ENCODE measurements around the gene DGKB. TPM values are rescaled to one million over a fixed set of nuclear protein-coding genes. Genes with fewer than 3 reads are reported as not detected.

DGKB gene
- total and polyA plus RNA-seq, 2 of the 8 experiments (the other 6 are each of a cell fraction or from before 2014, with no cell fraction given) = 1.9 to 2.6 TPM

DNA sequence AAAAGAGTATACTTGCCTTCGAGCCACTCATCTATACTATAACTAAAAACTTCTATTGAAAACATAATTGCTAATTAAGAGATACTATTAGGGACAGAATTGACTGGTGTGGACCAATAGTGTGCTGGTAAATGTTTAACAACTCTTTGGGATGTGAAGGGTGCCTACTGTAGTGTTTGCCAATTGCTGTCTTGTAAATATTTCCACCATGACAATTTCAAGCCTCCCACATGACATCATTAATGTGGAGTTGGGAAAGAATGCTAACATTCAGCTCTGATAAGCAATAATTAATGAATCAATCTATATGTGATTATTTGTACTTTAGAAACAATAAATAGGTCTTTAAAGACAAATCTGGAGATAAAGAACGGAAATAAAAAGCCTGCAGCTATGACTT lies 136.8 kb downstream of the DGKB start:
- Histone ChIP-seq H3K4ac (replicated peaks; ENCODE audit: insufficient read length, low read depth, low read length) (no peak overlapping the region), H2BK5ac (ENCODE audit: low read depth, low read length) (no peak overlapping the region), H4K8ac (ENCODE audit: extremely low read depth, insufficient read depth, low read length) (no peak overlapping the region), H3K18ac (ENCODE audit: extremely low read depth, low read length) (no peak overlapping the region), H3K9ac (replicated peaks in 1 of 4; ENCODE audit: extremely low read depth in 1 of 4, low read depth in 3 of 4, low read length in 3 of 4) (no peak overlapping the region), H3K4me3 (ENCODE audit: extremely low read depth in 1 of 4, insufficient read depth in 2 of 4, low read depth in 3 of 4, low read length in 4 of 4) (no peak overlapping the region), H3K36me3 (ENCODE audit: control insufficient read depth in 2 of 4, insufficient read depth in 4 of 4, low read length in 3 of 4) (no peaks in the 10 kb centered on the region), H3K9me3 (ENCODE audit: insufficient read depth in 2 of 2, low read depth in 1 of 2, low read length in 1 of 2) (no peaks in the 10 kb centered on the region), H3K4me2 (ENCODE audit: insufficient read depth in 1 of 2, low read depth in 2 of 2, low read length in 2 of 2) (no peak overlapping the region), H4K91ac (replicated peaks; ENCODE audit: insufficient read length, low read length) (no peak overlapping the region), H2BK120ac (replicated peaks; ENCODE audit: low read depth, low read length) (no peak overlapping the region), H3K23ac (ENCODE audit: insufficient read length) (no peak overlapping the region), H2AFZ (ENCODE audit: low read length) (no peak overlapping the region), H3K27me3 (replicated peaks in 1 of 4; ENCODE audit: control insufficient read depth in 3 of 4, extremely low read depth in 1 of 4, insufficient read depth in 3 of 4, low read length in 3 of 4) (no peaks in the 10 kb centered on the region), H2BK20ac (ENCODE audit: low read length) (no peak overlapping the region), H2AK5ac (ENCODE audit: low read depth, low read length) (no peak overlapping the region), H3K79me2 (ENCODE audit: control insufficient read depth in 1 of 2, insufficient read depth in 2 of 2, low read length in 2 of 2) (no peaks in the 10 kb centered on the region), H3K56ac (replicated peaks; ENCODE audit: insufficient read length, low read depth, low read length) (no peak overlapping the region), H2BK12ac (ENCODE audit: low read depth, low read length) (no peak overlapping the region), H2BK15ac (ENCODE audit: low read length) (no peak overlapping the region), H3K14ac (ENCODE audit: insufficient read length) (no peak overlapping the region), H4K5ac (ENCODE audit: insufficient read length, low read depth, low read length) (no peak overlapping the region), H3K4me1 (replicated peaks in 1 of 4; ENCODE audit: control insufficient read depth in 3 of 4, insufficient read depth in 4 of 4, low read length in 3 of 4) (peaks cover 0 to 6% (median 0%) of the 10 kb centered on the region in 4 experiments; a peak in 1 of 7 replicates), H3K27ac (ENCODE audit: low read depth, low read length) (no peak overlapping the region), H3K23me2 (ENCODE audit: low read depth, low read length) (no peaks in the 10 kb centered on the region), H3K79me1 (ENCODE audit: low read depth, low read length) (no peaks in the 10 kb centered on the region), H4K20me1 (replicated peaks in 1 of 2; ENCODE audit: control insufficient read depth in 1 of 2, insufficient read depth in 2 of 2, low read length in 2 of 2) (no peaks in the 10 kb centered on the region)
- ChIA-PET CTCF (ENCODE audit: partially characterized antibody) (no interaction called here), POLR2A (ENCODE audit: partially characterized antibody) (no interaction called here)
- no peak for FAIRE-seq
- no peak for DNase-seq (ENCODE audit: low read depth in 1 of 2, low spot score in 2 of 2)
- 92% methylated on average over 2 of the region's 2 CpGs; no CpG with 5 or more reads in 1 of the 2 experiments for WGBS, 2 experiments (ENCODE audit: extremely low coverage in 1 of 2, insufficient coverage in 1 of 2, insufficient read length in 1 of 2, insufficient replicate concordance in 2 of 2, low coverage in 1 of 2, low lambda C conversion rate in 2 of 2, missing lambda C conversion rate in 1 of 2)
- no peak for TF ChIP-seq TAF1 (IDR thresholded peaks at IDR 0.05; ENCODE audit: low read depth, low read length)
- TF ChIP-seq CTCF (IDR thresholded peaks at IDR 0.05; ENCODE audit: control extremely low read depth in 1 of 3, insufficient read depth in 1 of 3, low read depth in 1 of 3, low read length in 3 of 3) = no peak

Measured in H1 (cell line).